Mesenchymal stem cell (in vitro differentiated cells and primary cell): Measurements from ENCODE around the gene OPN1LW. TPM values are rescaled to one million over a fixed set of nuclear protein-coding genes. Genes with fewer than 3 reads are reported as not detected.
"Not testable (repeated sequence)": the region's sequence is repeated elsewhere in the genome, so short reads cannot be mapped to it uniquely, and the experiment has no call there.

Experiments
- DNase-seq: peaks from one replicate; pipeline ENCODE4 v3.0.0-alpha.2; 2013
- H2AFZ ChIP-seq: one replicate; pipeline ENCODE4 v1.6.1; 2013; ENCODE audit warnings: low read depth, mild to moderate bottlenecking, control low read depth, inconsistent platforms, low read length, moderate library complexity
- H2AK5ac ChIP-seq: 2 replicates; pipeline ENCODE4 v1.6.1; 2013; ENCODE audit warnings: low read length, moderate library complexity, mild to moderate bottlenecking, inconsistent platforms; ENCODE audit not compliant: severe bottlenecking
- H2BK120ac ChIP-seq: one replicate; pipeline ENCODE4 v1.6.1; 2013; ENCODE audit warnings: low read depth, mild to moderate bottlenecking, inconsistent platforms, low read length, moderate library complexity
- H2BK12ac ChIP-seq, 2 experiments: one replicate each; pipeline ENCODE4 v1.6.1; 2013; ENCODE audit warnings: inconsistent platforms in 2 of 2, low read length in 2 of 2, mild to moderate bottlenecking in 2 of 2, moderate library complexity in 2 of 2, control low read depth in 1 of 2
- H2BK15ac ChIP-seq: one replicate; pipeline ENCODE4 v1.6.1; 2013; ENCODE audit warnings: mild to moderate bottlenecking, low read depth, inconsistent platforms; ENCODE audit not compliant: poor library complexity, severe bottlenecking
- H2BK5ac ChIP-seq: 2 replicates; pipeline ENCODE4 v1.6.1; 2013; ENCODE audit warnings: low read depth, mild to moderate bottlenecking, low read length, control low read depth, inconsistent platforms; ENCODE audit not compliant: poor library complexity, severe bottlenecking
- H3K14ac ChIP-seq, 2 experiments: one replicate each; pipeline ENCODE4 v1.6.1; 2013; ENCODE audit warnings: inconsistent platforms in 2 of 2, low read length in 2 of 2, control low read depth in 1 of 2, mild to moderate bottlenecking in 1 of 2, moderate library complexity in 1 of 2
- H3K18ac ChIP-seq, 2 experiments: one replicate each; pipeline ENCODE4 v1.6.1; 2013; ENCODE audit warnings: inconsistent platforms in 2 of 2, low read length in 2 of 2, control low read depth in 1 of 2, low read depth in 1 of 2, mild to moderate bottlenecking in 1 of 2
- H3K23ac ChIP-seq, 2 experiments: one replicate each; pipeline ENCODE4 v1.6.1; 2013; ENCODE audit warnings: inconsistent platforms in 2 of 2, low read length in 2 of 2, mild to moderate bottlenecking in 2 of 2, moderate library complexity in 2 of 2, control low read depth in 1 of 2
- H3K27ac ChIP-seq: 2 replicates; pipeline ENCODE4 v1.5.1; 2013; ENCODE audit warnings: mild to moderate bottlenecking, moderate library complexity, low read length, control low read depth, inconsistent platforms; ENCODE audit not compliant: poor library complexity, severe bottlenecking
- H3K27me3 ChIP-seq, 2 experiments: 2 replicates each; pipeline versions ENCODE4 v1.6.1 to v1.7.0; 2013; ENCODE audit warnings: low read length in 2 of 2, mild to moderate bottlenecking in 2 of 2, moderate library complexity in 2 of 2, control low read depth in 1 of 2, inconsistent platforms in 1 of 2; ENCODE audit not compliant: control insufficient read depth in 1 of 2, insufficient read depth in 1 of 2
- H3K36me3 ChIP-seq, 2 experiments: 2 replicates each; pipeline versions ENCODE4 v1.6.1 to v1.7.0; 2013; ENCODE audit warnings: low read length in 2 of 2, control low read depth in 1 of 2, inconsistent platforms in 1 of 2, low read depth in 1 of 2, mild to moderate bottlenecking in 1 of 2; ENCODE audit not compliant: insufficient read depth in 2 of 2, control insufficient read depth in 1 of 2
- H3K4ac ChIP-seq, 2 experiments: one replicate each; pipeline ENCODE4 v1.6.1; 2013; ENCODE audit warnings: inconsistent platforms in 2 of 2, low read length in 2 of 2, mild to moderate bottlenecking in 2 of 2, moderate library complexity in 2 of 2, control low read depth in 1 of 2, low read depth in 1 of 2
- H3K4me1 ChIP-seq: 2 replicates; pipeline ENCODE4 v1.6.1; 2013; ENCODE audit warnings: low read depth, low read length, control low read depth; ENCODE audit not compliant: control insufficient read depth, insufficient read depth
- H3K4me2 ChIP-seq: 2 replicates; pipeline ENCODE4 v1.6.1; 2013; ENCODE audit warnings: low read length, mild to moderate bottlenecking, inconsistent platforms; ENCODE audit not compliant: poor library complexity, severe bottlenecking
- H3K4me3 ChIP-seq, 2 experiments: 2 replicates each; pipeline versions ENCODE4 v1.5.1 to v1.7.0; 2013; ENCODE audit warnings: low read length in 2 of 2, mild to moderate bottlenecking in 2 of 2, control low read depth in 1 of 2, low read depth in 1 of 2; ENCODE audit not compliant: insufficient read depth in 1 of 2
- H3K79me1 ChIP-seq: replicated peaks from 2 replicates; pipeline ENCODE4 v1.6.1; 2013; ENCODE audit warnings: mild to moderate bottlenecking, control low read depth, low read length, inconsistent platforms; ENCODE audit not compliant: poor library complexity, severe bottlenecking
- H3K9ac ChIP-seq: 2 replicates; pipeline ENCODE4 v1.7.0; 2013; ENCODE audit warnings: mild to moderate bottlenecking, low read length, moderate library complexity
- H3K9me3 ChIP-seq: 2 replicates; pipeline ENCODE4 v1.7.0; 2013; ENCODE audit warnings: mild to moderate bottlenecking, low read length; ENCODE audit not compliant: control insufficient read depth
- H4K8ac ChIP-seq: one replicate; pipeline ENCODE4 v1.6.1; 2013; ENCODE audit warnings: inconsistent platforms, mild to moderate bottlenecking, low read length, moderate library complexity
- H4K91ac ChIP-seq: one replicate; pipeline ENCODE4 v1.6.1; 2013; ENCODE audit warnings: mild to moderate bottlenecking, low read length, inconsistent platforms
- WGBS: methylation state at CpG from one replicate; pipeline ENCODE4 v1.1.7; 2013; ENCODE audit warnings: mixed read lengths; 5-methylcytosine and 5-hydroxymethylcytosine counted together
- polyA plus RNA-seq, 2 experiments: library from polyadenylated mRNA; stranded (reverse); fragments of 200-250 nt; gene quantifications; one replicate each; pipeline ENCODE4 v1.2.3, GENCODE V29; 2013

The OPN1LW gene
- polyA plus RNA-seq (2013, experiment 1 of 2) = not detected
- not detected for polyA plus RNA-seq (2013, experiment 2 of 2)

DNA sequence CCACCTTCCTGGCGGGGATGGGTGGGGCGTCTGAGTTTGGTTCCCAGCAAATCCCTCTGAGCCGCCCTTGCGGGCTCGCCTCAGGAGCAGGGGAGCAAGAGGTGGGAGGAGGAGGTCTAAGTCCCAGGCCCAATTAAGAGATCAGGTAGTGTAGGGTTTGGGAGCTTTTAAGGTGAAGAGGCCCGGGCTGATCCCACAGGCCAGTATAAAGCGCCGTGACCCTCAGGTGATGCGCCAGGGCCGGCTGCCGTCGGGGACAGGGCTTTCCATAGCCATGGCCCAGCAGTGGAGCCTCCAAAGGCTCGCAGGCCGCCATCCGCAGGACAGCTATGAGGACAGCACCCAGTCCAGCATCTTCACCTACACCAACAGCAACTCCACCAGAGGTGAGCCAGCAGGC, at the start of gene OPN1LW:
TSS of gene OPN1LW (plus strand) at position 234 of the 400 bp plus-strand sequence. CDS start at position 275, 41 bp downstream.
- WGBS = 93% methylated on average over 2 of the region's 15 CpGs
- H3K4me1 ChIP-seq, H3K4me3 ChIP-seq, H3K14ac ChIP-seq, H3K23ac ChIP-seq, H4K8ac ChIP-seq, H2AFZ ChIP-seq, H2BK120ac ChIP-seq, H2AK5ac ChIP-seq, H4K91ac ChIP-seq, H3K18ac ChIP-seq, H2BK12ac ChIP-seq, H3K9ac ChIP-seq, H3K9me3 ChIP-seq, H3K79me1 ChIP-seq, H3K4me2 ChIP-seq, H3K36me3 ChIP-seq, H3K4ac ChIP-seq, H2BK5ac ChIP-seq, H3K27ac ChIP-seq, DNase-seq, H2BK15ac ChIP-seq: not testable (repeated sequence)
- H3K27me3 ChIP-seq = peaks cover 3 to 12% of the 10 kb centered on the region in 2 experiments

- H3K27me3 ChIP-seq = peaks cover 0 to 27% of the 10 kb centered on the region in 2 experiments
- H3K18ac ChIP-seq = no peak overlapping the region
- no peak overlapping the region for H2BK15ac ChIP-seq
- peaks cover 15% of the 10 kb centered on the region for H3K4me1 ChIP-seq
- H3K14ac ChIP-seq = no peak overlapping the region
- no peak for DNase-seq
- no peak overlapping the region for H2AK5ac ChIP-seq
- no peak overlapping the region for H2BK12ac ChIP-seq
- no peak overlapping the region for H2BK5ac ChIP-seq
- H3K9ac ChIP-seq = peak overlapping the region; percentile 95
- H3K23ac ChIP-seq = no peak overlapping the region
- no peak overlapping the region for H4K8ac ChIP-seq
- WGBS = 70% methylated on average over 6 of the region's 6 CpGs
- H3K4me2 ChIP-seq = no peak overlapping the region
- no peak overlapping the region for H3K4ac ChIP-seq
- H4K91ac ChIP-seq = no peak overlapping the region
- H3K36me3 ChIP-seq = peaks cover 4 to 14% of the 10 kb centered on the region in 2 experiments
- H3K27ac ChIP-seq = no peak overlapping the region
- no peak overlapping the region for H2BK120ac ChIP-seq
- peaks cover 4% of the 10 kb centered on the region for H3K9me3 ChIP-seq
- H3K4me3 ChIP-seq = peak overlapping the region in 1 of 2 experiments; percentile 92
- H2AFZ ChIP-seq = no peak overlapping the region
- no peaks in the 10 kb centered on the region for H3K79me1 ChIP-seq
These were observed 49.2 kb upstream of the OPN1LW start for GRCh38 chrX:154094833-154095232.

DNA sequence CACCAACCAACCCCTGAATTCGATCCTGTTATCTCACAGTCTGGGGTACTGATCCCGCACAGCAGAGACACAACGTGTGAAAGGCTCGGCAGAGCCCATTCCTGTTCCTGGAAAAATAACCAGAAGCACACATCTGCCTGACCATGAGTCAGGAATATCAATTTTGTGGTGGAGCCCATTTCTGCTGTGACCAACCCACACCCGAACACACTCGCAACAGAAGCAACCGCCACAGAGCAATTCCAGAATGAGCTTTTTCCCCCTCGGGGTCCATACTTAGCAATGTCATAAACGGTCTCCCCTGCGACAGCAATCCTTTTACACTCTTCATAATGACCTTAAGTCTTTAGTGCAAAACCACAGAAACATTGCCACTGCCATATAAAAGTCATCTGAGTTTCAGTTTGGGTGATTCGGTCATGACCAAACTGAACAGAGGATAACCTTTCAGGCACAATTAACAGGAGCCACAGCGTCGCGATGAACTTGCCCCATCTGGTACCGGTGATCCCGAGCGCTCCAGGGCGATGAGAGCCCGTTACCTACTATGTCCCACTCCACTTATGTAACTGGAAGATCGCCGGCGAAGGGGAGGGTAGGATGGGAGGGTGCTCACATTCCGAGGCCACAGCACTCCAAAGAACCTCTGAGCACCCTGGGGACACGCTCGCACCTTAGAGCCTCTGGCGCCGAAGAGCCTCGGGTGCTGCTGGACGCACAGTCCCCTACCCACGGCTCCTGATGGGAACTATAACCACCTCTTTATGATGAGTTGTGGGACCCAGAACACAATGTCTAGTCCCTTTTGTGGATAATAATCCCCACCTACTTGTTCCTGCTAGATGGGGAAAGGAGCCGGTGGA, 47.7 kb upstream of the OPN1LW start:
- Histone ChIP-seq H3K79me1 (no peaks in the 10 kb centered on the region), H3K18ac (peak overlapping the region in 1 of 2 experiments; percentile 40), H4K91ac (no peak overlapping the region), H3K27ac (peak overlapping the region; percentile 65), H2AFZ (no peak overlapping the region), H3K4ac (no peak overlapping the region), H3K23ac (no peak overlapping the region), H3K9me3 (peaks cover 4% of the 10 kb centered on the region), H2BK15ac (no peak overlapping the region), H3K9ac (peak overlapping the region; percentile 95), H2BK120ac (no peak overlapping the region), H3K4me2 (peak overlapping the region; percentile 87), H2BK12ac (no peak overlapping the region), H3K14ac (peak overlapping the region in 1 of 2 experiments; percentile 20), H2BK5ac (no peak overlapping the region), H2AK5ac (no peak overlapping the region), H4K8ac (no peak overlapping the region), H3K36me3 (peaks cover 4% of the 10 kb centered on the region in 2 experiments), H3K4me1 (peaks cover 15% of the 10 kb centered on the region), H3K4me3 (peak overlapping the region; percentile 76 to 92), H3K27me3 (peaks cover 0 to 24% of the 10 kb centered on the region in 2 experiments)
- DNase-seq = peak; percentile 24
- 55% methylated on average over 15 of the region's 31 CpGs for WGBS

GRCh38 chrX:154097003-154097588, 46.9 kb upstream of the OPN1LW start:
- H2AK5ac ChIP-seq = no peak overlapping the region

More at GRCh38 chrX:154097003-154097588, 46.9 kb upstream of the OPN1LW start:
- H4K8ac ChIP-seq = peak overlapping the region; percentile 64
- peak overlapping the region; percentile 75 to 93 for H3K18ac ChIP-seq
- peak overlapping the region; percentile 87 for H3K4me2 ChIP-seq
- peak overlapping the region; percentile 14 for H2AFZ ChIP-seq
- H3K23ac ChIP-seq = no peak overlapping the region
- peak overlapping the region; percentile 65 for H3K27ac ChIP-seq
- peak; percentile 77 for DNase-seq
- peaks cover 0 to 24% of the 10 kb centered on the region in 2 experiments for H3K27me3 ChIP-seq
- peak overlapping the region; percentile 89 for H2BK120ac ChIP-seq
- H4K91ac ChIP-seq = peak overlapping the region; percentile 92
- H3K4me3 ChIP-seq = peak overlapping the region; percentile 76 to 92
- no peak overlapping the region for H2BK12ac ChIP-seq
- no peaks in the 10 kb centered on the region for H3K36me3 ChIP-seq
- peaks cover 4% of the 10 kb centered on the region for H3K9me3 ChIP-seq
- H3K9ac ChIP-seq = peak overlapping the region; percentile 95
- H3K79me1 ChIP-seq = no peaks in the 10 kb centered on the region
- 0% methylated on average over 5 of the region's 80 CpGs for WGBS
- peak overlapping the region in 1 of 2 experiments; percentile 48 for H3K14ac ChIP-seq
- H2BK5ac ChIP-seq = no peak overlapping the region
- H3K4ac ChIP-seq = peak overlapping the region in 1 of 2 experiments; percentile 98
- peaks cover 15% of the 10 kb centered on the region for H3K4me1 ChIP-seq
- H2BK15ac ChIP-seq = no peak overlapping the region
